Muscle of back (tissue), 13 donors: ENCODE data around the gene TTLL12. TPM values are rescaled to one million over a fixed set of nuclear protein-coding genes. Genes with fewer than 3 reads are reported as not detected.

Experiments used
- DNase-seq, 3 donors: peaks; one replicate each; pipeline versions ENCODE4 v3.0.0 to v3.0.0-alpha.2; 2013
- long read RNA-seq, 9 donors: transcript quantifications; one replicate each; lab custom pipeline, GENCODE V29; 2026
- polyA plus RNA-seq, 10 donors: library from polyadenylated mRNA; unstranded; fragments of 120-200 nt; gene quantifications; one replicate each; pipeline ENCODE4 v1.2.1, GENCODE V29; 2013; ENCODE audit not compliant: insufficient read length in 10 of 10

The TTLL12 gene
- polyA plus RNA-seq: 10 to 100 TPM; 11.6 to 19.1 (median 13.6) TPM
- long read RNA-seq, donor 1, partial matches to known transcripts: 0 of 4 reads
- long read RNA-seq, donor 1, other reads (novel, unspliced or antisense): 0 of 4 reads
- long read RNA-seq, donor 2, partial matches to known transcripts: 0 of 1 reads
- long read RNA-seq, donor 2, other reads (novel, unspliced or antisense): 0 of 1 reads
- long read RNA-seq, donor 3: 0 reads
- long read RNA-seq, donor 4, partial matches to known transcripts: 0 of 4 reads
- long read RNA-seq, donor 4, other reads (novel, unspliced or antisense): 0 of 4 reads
- long read RNA-seq, donor 5, partial matches to known transcripts: 0 of 2 reads
- long read RNA-seq, donor 5, other reads (novel, unspliced or antisense): 0 of 2 reads
- long read RNA-seq, donor 6, partial matches to known transcripts: 5 of 7 reads
- long read RNA-seq, donor 6, other reads (novel, unspliced or antisense): 0 of 7 reads
- long read RNA-seq, donor 7, partial matches to known transcripts: 0 of 3 reads
- long read RNA-seq, donor 7, other reads (novel, unspliced or antisense): 0 of 3 reads
- long read RNA-seq, donor 8, partial matches to known transcripts: 0 of 2 reads
- long read RNA-seq, donor 8, other reads (novel, unspliced or antisense): 0 of 2 reads
- long read RNA-seq, donor 9: 0 reads

GRCh38 chr22:43186272-43187170 lies at the start of gene TTLL12:
TTLL12 (minus strand) TSS chr22:43187134; CDS start chr22:43187069, 65 bp downstream.
- peak; percentile 48 to 80 (median 57) for DNase-seq

- DNase-seq: no peak
These were observed 48.8 kb upstream of the TTLL12 start for GRCh38 chr22:43235445-43236409.

- no peak for DNase-seq
These were observed 47.5 kb upstream of the TTLL12 start for GRCh38 chr22:43234264-43234988.

GRCh38 chr22:43233529-43233928 lies 46.6 kb upstream of the TTLL12 start:
- no peak for DNase-seq

- no peak for DNase-seq
These were observed 45.5 kb upstream of the TTLL12 start for GRCh38 chr22:43232445-43232844.

- DNase-seq: no peak
These were observed 44.7 kb upstream of the TTLL12 start for GRCh38 chr22:43231724-43232034.

GRCh38 chr22:43230971-43231723 lies 44.2 kb upstream of the TTLL12 start:
- peak in 2 of 3 donors; percentile 42 to 67 for DNase-seq

GRCh38 chr22:43230571-43230970 lies 43.6 kb upstream of the TTLL12 start:
- DNase-seq: no peak

GRCh38 chr22:43228863-43229262 lies 41.9 kb upstream of the TTLL12 start:
- no peak for DNase-seq

GRCh38 chr22:43228330-43228729 lies 41.4 kb upstream of the TTLL12 start:
- DNase-seq: no peak

GRCh38 chr22:43227239-43227630 lies 40.3 kb upstream of the TTLL12 start:
- peak in 1 of 3 donors; percentile 49 for DNase-seq

- no peak for DNase-seq
These were observed 39.7 kb upstream of the TTLL12 start for GRCh38 chr22:43226377-43227238.

- DNase-seq: no peak
These were observed 38.7 kb upstream of the TTLL12 start for GRCh38 chr22:43225609-43226008.

GRCh38 chr22:43222987-43223386 lies 36.1 kb upstream of the TTLL12 start:
- DNase-seq: no peak

- DNase-seq: peak in 1 of 3 donors; percentile 60
These were observed 35.3 kb upstream of the TTLL12 start for GRCh38 chr22:43222262-43222661.

- DNase-seq: no peak
These were observed 33.9 kb upstream of the TTLL12 start for GRCh38 chr22:43220625-43221380.

- DNase-seq: no peak
These were observed 31.9 kb upstream of the TTLL12 start for GRCh38 chr22:43218786-43219185.
